SJCRH30 (cell line): ENCODE results near the gene DBN1. TPM values are rescaled to one million over a fixed set of nuclear protein-coding genes. Genes with fewer than 3 reads are reported as not detected.

ENCODE experiments used
- DNase-seq, 2 experiments: peaks; one replicate each; pipeline ENCODE4 v3.0.0-alpha.2; 2015 to 2020
- H3K27ac ChIP-seq: fragments of 250-450 bp; sonication (Bioruptor Pico); 2 replicates; pipeline ENCODE4 v1.5.1; 2020; ENCODE audit warnings: mild to moderate bottlenecking, moderate library complexity
- H3K27me3 ChIP-seq: fragments of 250-450 bp; sonication (Bioruptor Pico); 2 replicates; pipeline ENCODE4 v1.5.1; 2020; ENCODE audit warnings: mild to moderate bottlenecking, moderate library complexity
- H3K36me3 ChIP-seq: fragments of 250-450 bp; sonication (Bioruptor Pico); 2 replicates; pipeline ENCODE4 v1.5.1; 2020; ENCODE audit warnings: mild to moderate bottlenecking, moderate library complexity
- H3K4me1 ChIP-seq: fragments of 250-450 bp; sonication (Bioruptor Pico); 2 replicates; pipeline ENCODE4 v1.5.1; 2020; ENCODE audit warnings: mild to moderate bottlenecking, moderate library complexity
- H3K4me3 ChIP-seq: fragments of 250-450 bp; sonication (Bioruptor Pico); 2 replicates; pipeline ENCODE4 v1.5.1; 2020; ENCODE audit warnings: mild to moderate bottlenecking, moderate library complexity
- H3K9me3 ChIP-seq: fragments of 250-450 bp; sonication (Bioruptor Pico); replicated peaks from 2 replicates; pipeline ENCODE4 v1.5.1; 2020; ENCODE audit warnings: mild to moderate bottlenecking, moderate library complexity
- total RNA-seq: library from RNA; depleted of rRNA; stranded (reverse); fragments of >200 nt; shearing (Covaris generic); gene quantifications from 2 replicates; pipeline ENCODE4 v1.2.3, GENCODE V29; 2014

DBN1 gene
- total RNA-seq, 1 experiment from 2014 or later = 265 TPM

GRCh38 chr5:177498013-177498787, 24.8 kb upstream of the DBN1 start:
- Histone ChIP-seq H3K36me3 (peaks cover 4% of the 10 kb centered on the region), H3K9me3 (no peaks in the 10 kb centered on the region), H3K27ac (no peak overlapping the region), H3K4me3 (peak overlapping the region; percentile 76), H3K27me3 (no peaks in the 10 kb centered on the region), H3K4me1 (peaks cover 37% of the 10 kb centered on the region)
- no peak for DNase-seq

DNA sequence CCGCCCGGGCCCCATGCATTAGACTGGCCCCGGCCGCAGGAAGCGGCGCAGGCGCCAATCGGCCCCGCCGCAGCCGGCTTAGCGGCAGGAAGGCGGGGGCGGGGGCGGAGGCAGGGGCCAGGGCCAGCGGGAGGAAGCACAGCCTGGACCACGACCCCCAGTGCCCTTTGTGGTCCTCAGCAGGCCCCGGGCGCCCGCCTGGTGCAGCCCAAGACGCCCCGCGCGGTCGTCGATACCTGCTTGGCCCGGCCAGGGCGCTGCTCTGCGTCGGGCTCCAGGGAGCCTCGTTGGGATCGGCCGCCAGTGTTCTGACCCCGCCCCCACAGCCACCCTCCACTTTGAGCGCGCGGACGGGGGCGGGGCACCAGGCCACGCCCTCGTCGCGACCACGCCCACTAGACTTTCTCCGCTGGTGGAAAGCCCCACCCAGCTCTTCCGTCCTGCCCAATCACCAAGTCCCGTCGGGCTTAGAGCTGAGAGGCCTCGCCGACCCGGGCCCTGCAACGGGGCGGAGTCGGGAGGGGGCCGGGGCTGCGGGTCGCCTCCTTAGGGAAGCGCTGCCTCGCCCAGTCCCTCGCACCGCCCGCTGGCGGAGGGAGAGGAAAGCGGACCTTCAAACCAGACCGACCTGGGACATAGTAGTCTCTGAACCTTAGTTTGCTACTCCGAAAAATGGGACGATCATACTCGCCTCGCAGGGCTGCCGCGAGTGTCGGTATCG, 24.0 kb upstream of the DBN1 start, which contains the start of gene PDLIM7:
Gene PDLIM7, minus strand, starts transcription at position 313 of the 721 bp plus-strand sequence. CDS start 1,092 bp downstream, outside the sequence.
- H3K27ac ChIP-seq = peak within 1 kb of the TSS; percentile 90
- peak within 1 kb of the TSS; percentile 76 for H3K4me3 ChIP-seq
- H3K27me3 ChIP-seq = no peaks in the 10 kb centered on the region
- peaks cover 37% of the 10 kb centered on the region for H3K4me1 ChIP-seq
- no peaks in the 10 kb centered on the region for H3K9me3 ChIP-seq
- peak; percentile 96 to 98 for DNase-seq
- peaks cover 8% of the 10 kb centered on the region for H3K36me3 ChIP-seq

GRCh38 chr5:177496727-177497291, 23.4 kb upstream of the DBN1 start:
- Histone ChIP-seq H3K4me3 (peak overlapping the region; percentile 76), H3K27me3 (no peaks in the 10 kb centered on the region), H3K27ac (peak overlapping the region; percentile 90), H3K36me3 (peaks cover 12% of the 10 kb centered on the region), H3K4me1 (peaks cover 37% of the 10 kb centered on the region), H3K9me3 (no peaks in the 10 kb centered on the region)
- peak; percentile 92 to 93 for DNase-seq

GRCh38 chr5:177496070-177496726, 22.8 kb upstream of the DBN1 start:
- DNase-seq = peak; percentile 51 to 62
- H3K4me3 ChIP-seq = peak overlapping the region; percentile 76
- no peaks in the 10 kb centered on the region for H3K9me3 ChIP-seq
- peaks cover 14% of the 10 kb centered on the region for H3K36me3 ChIP-seq
- no peaks in the 10 kb centered on the region for H3K27me3 ChIP-seq
- peak overlapping the region; percentile 90 for H3K27ac ChIP-seq
- peaks cover 37% of the 10 kb centered on the region for H3K4me1 ChIP-seq

- no peaks in the 10 kb centered on the region for H3K27me3 ChIP-seq
- DNase-seq = peak; percentile 91 to 93
- H3K4me1 ChIP-seq = peaks cover 33% of the 10 kb centered on the region
- H3K4me3 ChIP-seq = peak overlapping the region; percentile 76
- peaks cover 20% of the 10 kb centered on the region for H3K36me3 ChIP-seq
- H3K9me3 ChIP-seq = no peaks in the 10 kb centered on the region
- peak overlapping the region; percentile 90 for H3K27ac ChIP-seq
These were observed 22.0 kb upstream of the DBN1 start for GRCh38 chr5:177495243-177496060.

- peaks cover 29% of the 10 kb centered on the region for H3K36me3 ChIP-seq
These were observed 21.1 kb upstream of the DBN1 start for GRCh38 chr5:177494346-177495195.

GRCh38 chr5:177493795-177494345, 20.4 kb upstream of the DBN1 start:
- H3K9me3 ChIP-seq = no peaks in the 10 kb centered on the region
- H3K4me3 ChIP-seq = no peak overlapping the region
- peaks cover 30% of the 10 kb centered on the region for H3K4me1 ChIP-seq
- no peaks in the 10 kb centered on the region for H3K27me3 ChIP-seq
- peaks cover 36% of the 10 kb centered on the region for H3K36me3 ChIP-seq
- DNase-seq = no peak
- H3K27ac ChIP-seq = peak overlapping the region; percentile 90

More at GRCh38 chr5:177494346-177495195, 21.1 kb upstream of the DBN1 start:
- Histone ChIP-seq H3K4me3 (peak overlapping the region; percentile 76), H3K27me3 (no peaks in the 10 kb centered on the region), H3K27ac (peak overlapping the region; percentile 90), H3K4me1 (peaks cover 30% of the 10 kb centered on the region), H3K9me3 (no peaks in the 10 kb centered on the region)
- DNase-seq = peak; percentile 90 to 96

DNA sequence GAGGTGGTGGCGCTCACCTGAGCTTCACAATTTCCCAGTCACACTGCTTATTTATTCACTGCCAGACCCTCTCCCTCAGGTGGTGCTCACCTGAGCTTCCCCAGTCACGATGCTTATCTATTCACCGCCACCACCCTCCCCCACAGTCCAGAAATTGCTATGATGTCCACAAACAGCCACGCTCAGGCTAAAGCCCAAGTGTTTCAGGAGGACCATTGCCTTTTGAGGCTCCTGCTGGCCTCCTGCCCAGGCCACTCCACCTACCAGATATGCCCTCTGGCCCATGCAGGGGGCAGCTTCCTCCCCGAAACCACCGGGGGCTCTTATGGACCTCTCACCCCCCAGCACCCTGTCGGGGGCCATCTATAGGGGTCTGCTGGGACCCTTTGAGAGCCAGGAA, 19.4 kb upstream of the DBN1 start:
- Histone ChIP-seq H3K9me3 (no peaks in the 10 kb centered on the region), H3K4me1 (peaks cover 22% of the 10 kb centered on the region), H3K4me3 (no peak overlapping the region), H3K27me3 (no peaks in the 10 kb centered on the region), H3K36me3 (peaks cover 43% of the 10 kb centered on the region), H3K27ac (no peak overlapping the region)
- no peak for DNase-seq

DNA sequence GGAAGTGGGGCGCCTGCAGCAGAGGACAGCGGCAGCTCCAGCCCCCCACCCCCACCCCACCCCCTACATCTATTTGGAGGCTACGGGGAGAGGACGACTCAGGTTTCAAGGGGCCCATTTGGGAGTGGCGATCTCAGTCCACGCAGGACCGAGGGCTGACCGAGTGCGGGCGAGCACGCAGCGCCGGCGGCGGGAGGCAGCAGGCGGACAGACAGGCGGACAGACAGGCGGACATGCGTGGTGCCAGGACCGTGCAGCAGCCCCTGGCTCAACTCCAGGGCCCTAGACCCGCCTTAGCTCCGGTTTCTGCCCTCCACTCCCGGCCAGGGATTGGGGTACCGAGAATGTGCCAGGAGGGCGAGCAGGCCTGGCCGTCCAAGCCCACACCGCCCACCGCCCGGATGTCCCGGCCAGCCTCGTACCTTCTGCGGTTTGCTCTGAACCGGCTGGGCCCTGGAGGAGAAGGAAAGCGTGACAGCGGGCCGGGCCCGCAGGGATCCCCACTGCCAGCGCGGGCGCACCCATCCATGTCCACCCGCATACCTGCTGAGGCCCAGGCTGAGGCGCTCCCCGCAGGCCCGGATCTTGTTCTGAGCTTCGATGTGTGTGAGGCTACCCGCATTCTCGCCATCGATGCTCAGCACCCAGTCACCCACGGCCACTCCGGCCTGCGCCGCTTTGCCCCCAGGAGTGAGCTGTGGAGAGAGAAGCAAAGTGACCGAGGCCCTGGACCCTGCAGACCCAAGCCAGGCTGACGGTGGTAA, 18.7 kb upstream of the DBN1 start:
- no peaks in the 10 kb centered on the region for H3K9me3 ChIP-seq
- H3K4me3 ChIP-seq = no peak overlapping the region
- H3K27me3 ChIP-seq = no peaks in the 10 kb centered on the region
- DNase-seq = no peak
- peaks cover 22% of the 10 kb centered on the region for H3K4me1 ChIP-seq
- H3K36me3 ChIP-seq = peaks cover 50% of the 10 kb centered on the region
- H3K27ac ChIP-seq = no peak overlapping the region

DNA sequence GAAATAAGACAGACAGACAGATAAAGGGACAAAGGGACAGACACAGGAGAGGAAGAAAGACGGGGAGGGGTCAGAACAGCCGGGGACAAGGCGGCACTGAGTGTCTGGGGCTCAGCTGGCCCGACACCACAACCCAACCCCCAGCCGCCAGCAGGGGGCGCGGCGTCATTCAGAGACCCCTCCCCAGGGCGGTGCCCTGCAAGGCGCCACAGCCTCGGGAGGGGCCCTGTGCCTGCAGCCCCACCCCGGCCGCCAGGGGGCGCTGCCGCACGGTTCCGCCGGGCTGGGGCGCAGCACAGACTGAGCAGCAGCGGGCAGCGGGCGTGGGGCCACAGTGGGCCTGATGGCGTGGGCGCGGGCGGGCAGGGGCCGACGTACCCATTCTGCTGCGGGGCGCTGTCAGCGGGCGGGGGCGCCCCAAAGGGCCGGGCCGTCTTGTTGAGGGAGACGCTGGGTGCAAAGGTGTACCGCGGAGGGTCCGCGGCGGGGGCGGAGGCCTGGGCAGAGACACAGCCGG, 18.1 kb upstream of the DBN1 start:
- Histone ChIP-seq H3K36me3 (peaks cover 53% of the 10 kb centered on the region), H3K9me3 (no peaks in the 10 kb centered on the region), H3K4me3 (no peak overlapping the region), H3K27ac (no peak overlapping the region), H3K4me1 (peaks cover 22% of the 10 kb centered on the region), H3K27me3 (no peaks in the 10 kb centered on the region)
- no peak for DNase-seq

DNA sequence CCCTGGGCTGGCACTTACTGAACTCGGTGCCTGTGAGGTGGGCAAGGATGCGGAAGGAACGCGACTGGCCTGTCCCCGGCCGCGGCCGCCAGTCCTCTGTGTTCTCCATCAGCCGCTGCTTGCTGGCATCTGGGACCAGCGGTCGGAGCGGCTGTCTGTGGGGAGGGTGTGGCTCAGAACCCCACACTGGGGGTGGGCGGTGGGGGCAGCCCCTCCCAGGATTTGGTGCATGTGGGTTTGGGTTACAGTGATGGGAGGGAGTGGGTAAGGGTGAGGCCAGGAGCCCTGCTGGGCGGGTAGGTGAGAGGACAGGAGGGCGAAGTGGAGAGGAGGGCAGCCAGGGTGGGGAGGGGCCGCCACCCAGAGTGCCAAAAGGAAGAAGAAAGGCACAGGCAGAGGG, 17.6 kb upstream of the DBN1 start:
- Histone ChIP-seq H3K9me3 (no peaks in the 10 kb centered on the region), H3K36me3 (peaks cover 53% of the 10 kb centered on the region), H3K27me3 (no peaks in the 10 kb centered on the region), H3K4me3 (no peak overlapping the region), H3K4me1 (peaks cover 21% of the 10 kb centered on the region), H3K27ac (no peak overlapping the region)
- no peak for DNase-seq

GRCh38 chr5:177490311-177490991, 17.0 kb upstream of the DBN1 start:
- H3K4me1 ChIP-seq = peaks cover 16% of the 10 kb centered on the region
- DNase-seq = no peak
- peaks cover 53% of the 10 kb centered on the region for H3K36me3 ChIP-seq
- no peaks in the 10 kb centered on the region for H3K27me3 ChIP-seq
- H3K4me3 ChIP-seq = no peak overlapping the region
- no peak overlapping the region for H3K27ac ChIP-seq
- H3K9me3 ChIP-seq = no peaks in the 10 kb centered on the region
